Mesodermal cell (in vitro differentiated cells): ENCODE measurements around the gene PACSIN2.
"Not testable (repeated sequence)": the region's sequence is repeated elsewhere in the genome, so short reads cannot be mapped to it uniquely, and the experiment has no call there.

Experiments used
- H3K27ac ChIP-seq: 2 replicates; pipeline ENCODE4 v1.7.0; 2013; ENCODE audit warnings: mild to moderate bottlenecking, low read depth, low read length, moderate library complexity; ENCODE audit not compliant: severe bottlenecking
- H3K36me3 ChIP-seq: 2 replicates; pipeline ENCODE4 v1.7.1; 2013; ENCODE audit warnings: mild to moderate bottlenecking, low read length, moderate library complexity; ENCODE audit not compliant: control insufficient read depth, insufficient read depth
- H3K4me1 ChIP-seq: one replicate; pipeline ENCODE4 v1.7.1; 2013; ENCODE audit warnings: mild to moderate bottlenecking, low read length; ENCODE audit not compliant: insufficient read depth, control insufficient read depth, poor library complexity, severe bottlenecking
- H3K4me3 ChIP-seq: 2 replicates; pipeline ENCODE4 v1.7.0; 2013; ENCODE audit warnings: low read length, control low read depth, mild to moderate bottlenecking; ENCODE audit not compliant: insufficient read depth, poor library complexity, severe bottlenecking; ENCODE audit errors: extremely low read depth
- H3K9me3 ChIP-seq: 2 replicates; pipeline ENCODE4 v1.7.1; 2013; ENCODE audit warnings: mild to moderate bottlenecking, low read length, moderate library complexity; ENCODE audit not compliant: control insufficient read depth
- WGBS, 2 experiments: methylation state at CpG; one replicate each; pipeline ENCODE4 v1.1.5; 2013; ENCODE audit warnings: missing lambda C conversion rate in 2 of 2; ENCODE audit not compliant: insufficient coverage in 2 of 2; 5-methylcytosine and 5-hydroxymethylcytosine counted together

PACSIN2 gene

GRCh38 chr22:42977569-42977968 lies 37.4 kb downstream of the PACSIN2 start:
- Histone ChIP-seq H3K9me3 (no peaks in the 10 kb centered on the region), H3K4me1 (peaks cover 12% of the 10 kb centered on the region), H3K4me3 (no peak overlapping the region), H3K27ac (no peak overlapping the region), H3K36me3 (peaks cover 3% of the 10 kb centered on the region)
- WGBS, 2 experiments = 89 to 94% methylated on average over 5 of the region's 6 CpGs

- WGBS, 2 experiments = 45 to 68% methylated on average over 2 to 5 of the region's 7 CpGs
- H3K4me3 ChIP-seq = no peak overlapping the region
Observed at GRCh38 chr22:42976217-42976933, 38.6 kb downstream of the PACSIN2 start.

GRCh38 chr22:42974223-42974622 lies 40.7 kb downstream of the PACSIN2 start:
- H3K27ac ChIP-seq = no peak overlapping the region
- WGBS, 2 experiments = 100% methylated on average over 2 of the region's 3 CpGs; no CpG with 5 or more reads in 1 of the 2 experiments
- peaks cover 15% of the 10 kb centered on the region for H3K4me1 ChIP-seq
- peaks cover 4% of the 10 kb centered on the region for H3K9me3 ChIP-seq
- H3K4me3 ChIP-seq = no peak overlapping the region
- peaks cover 19% of the 10 kb centered on the region for H3K36me3 ChIP-seq

More at GRCh38 chr22:42976217-42976933, 38.6 kb downstream of the PACSIN2 start:
- Histone ChIP-seq H3K27ac (no peak overlapping the region), H3K9me3 (no peaks in the 10 kb centered on the region), H3K36me3 (peaks cover 3% of the 10 kb centered on the region), H3K4me1 (peaks cover 12% of the 10 kb centered on the region)

GRCh38 chr22:42973536-42973881 lies 41.4 kb downstream of the PACSIN2 start:
- no peak overlapping the region for H3K4me3 ChIP-seq
- peaks cover 23% of the 10 kb centered on the region for H3K36me3 ChIP-seq
- H3K4me1 ChIP-seq = peaks cover 15% of the 10 kb centered on the region
- no peak overlapping the region for H3K27ac ChIP-seq
- WGBS, 2 experiments = 86 to 96% methylated on average over 4 of the region's 5 CpGs
- H3K9me3 ChIP-seq = peaks cover 4% of the 10 kb centered on the region

- Histone ChIP-seq H3K9me3 (peaks cover 4% of the 10 kb centered on the region), H3K4me3 (no peak overlapping the region), H3K36me3 (peaks cover 29% of the 10 kb centered on the region), H3K27ac (no peak overlapping the region), H3K4me1 (peaks cover 15% of the 10 kb centered on the region)
- WGBS, 2 experiments = 92 to 97% methylated on average over 6 to 8 of the region's 10 CpGs
Observed at GRCh38 chr22:42972649-42973535, 42.1 kb downstream of the PACSIN2 start.

- H3K36me3 ChIP-seq = peaks cover 40% of the 10 kb centered on the region
- H3K4me1 ChIP-seq = peaks cover 12% of the 10 kb centered on the region
- 91 to 96% methylated on average over 13 to 15 of the region's 25 CpGs for WGBS, 2 experiments
- not testable (repeated sequence) for H3K9me3 ChIP-seq, H3K27ac ChIP-seq, H3K4me3 ChIP-seq
Observed at GRCh38 chr22:42971473-42971860, 43.5 kb downstream of the PACSIN2 start.

- Histone ChIP-seq H3K9me3 (peaks cover 4% of the 10 kb centered on the region), H3K36me3 (peaks cover 52% of the 10 kb centered on the region), H3K27ac (no peak overlapping the region), H3K4me3 (no peak overlapping the region), H3K4me1 (peaks cover 6% of the 10 kb centered on the region)
- 100% methylated on average over 3 to 4 of the region's 5 CpGs for WGBS, 2 experiments
Observed at GRCh38 chr22:42970029-42970428, 44.9 kb downstream of the PACSIN2 start.

- H3K36me3 ChIP-seq = peaks cover 53% of the 10 kb centered on the region
- peaks cover 6% of the 10 kb centered on the region for H3K4me1 ChIP-seq
- H3K27ac ChIP-seq = no peak overlapping the region
- H3K4me3 ChIP-seq = no peak overlapping the region
- peaks cover 4% of the 10 kb centered on the region for H3K9me3 ChIP-seq
- WGBS, 2 experiments = 95 to 96% methylated on average over 8 to 11 of the region's 12 CpGs
Observed at GRCh38 chr22:42969348-42969975, 45.5 kb downstream of the PACSIN2 start.

GRCh38 chr22:42967933-42968332 lies 47.0 kb downstream of the PACSIN2 start:
- no peak overlapping the region for H3K27ac ChIP-seq
- WGBS, 2 experiments = 97 to 100% methylated on average over 4 to 6 of the region's 8 CpGs
- peaks cover 4% of the 10 kb centered on the region for H3K9me3 ChIP-seq
- H3K4me1 ChIP-seq = peaks cover 6% of the 10 kb centered on the region
- peaks cover 69% of the 10 kb centered on the region for H3K36me3 ChIP-seq
- no peak overlapping the region for H3K4me3 ChIP-seq

- H3K27ac ChIP-seq = no peak overlapping the region
- WGBS, 2 experiments = 94 to 100% methylated on average over 7 of the region's 8 CpGs
- peaks cover 11% of the 10 kb centered on the region for H3K4me1 ChIP-seq
Observed at GRCh38 chr22:42967005-42967404, 47.9 kb downstream of the PACSIN2 start.

More at GRCh38 chr22:42967005-42967404, 47.9 kb downstream of the PACSIN2 start:
- peaks cover 4% of the 10 kb centered on the region for H3K9me3 ChIP-seq
- H3K36me3 ChIP-seq = peaks cover 70% of the 10 kb centered on the region
- H3K4me3 ChIP-seq = no peak overlapping the region
